ENCODE results near the gene PGPEP1.

Gene PGPEP1

GRCh38 chr19:18340190-18340989 lies at the start of gene PGPEP1:
Gene PGPEP1 (plus strand): TSS chr19:18340598. CDS start chr19:18340682, 84 bp downstream.
- peak; percentile 64 for DNase-seq

- no peak for DNase-seq
Measured at GRCh38 chr19:18291019-18291524, 49.3 kb upstream of the PGPEP1 start.

- DNase-seq: peak; percentile 86
Measured at GRCh38 chr19:18291590-18292461, 48.6 kb upstream of the PGPEP1 start.

- no peak for DNase-seq
Measured at GRCh38 chr19:18292462-18292809, 48.0 kb upstream of the PGPEP1 start.

- peak; percentile 65 for DNase-seq
Measured at GRCh38 chr19:18292810-18293641, 47.4 kb upstream of the PGPEP1 start.

- no peak for DNase-seq
Measured at GRCh38 chr19:18293642-18294466, 46.5 kb upstream of the PGPEP1 start.

GRCh38 chr19:18294467-18294864 lies 45.9 kb upstream of the PGPEP1 start:
- peak; percentile 95 for DNase-seq

GRCh38 chr19:18295034-18295451 lies 45.4 kb upstream of the PGPEP1 start:
- no peak for DNase-seq

- DNase-seq: no peak
Measured at GRCh38 chr19:18297308-18297707, 43.1 kb upstream of the PGPEP1 start.

GRCh38 chr19:18298601-18299000 lies 41.8 kb upstream of the PGPEP1 start:
- DNase-seq: no peak

GRCh38 chr19:18299654-18300053 lies 40.7 kb upstream of the PGPEP1 start:
- DNase-seq: no peak

- DNase-seq: no peak
Measured at GRCh38 chr19:18300930-18301717, 39.3 kb upstream of the PGPEP1 start.

GRCh38 chr19:18301718-18302111 lies 38.7 kb upstream of the PGPEP1 start:
- DNase-seq: no peak

- DNase-seq: no peak
Measured at GRCh38 chr19:18304208-18304457, 36.3 kb upstream of the PGPEP1 start.

GRCh38 chr19:18304458-18305310 lies 35.7 kb upstream of the PGPEP1 start:
- peak; percentile 86 for DNase-seq

- no peak for DNase-seq
Measured at GRCh38 chr19:18306209-18306887, 34.0 kb upstream of the PGPEP1 start.

- no peak for DNase-seq
Measured at GRCh38 chr19:18306888-18307260, 33.5 kb upstream of the PGPEP1 start.

GRCh38 chr19:18307271-18307681 lies 33.1 kb upstream of the PGPEP1 start:
- peak; percentile 63 for DNase-seq

- DNase-seq: no peak
Measured at GRCh38 chr19:18308051-18308947, 32.1 kb upstream of the PGPEP1 start.

Measured in CD4-positive, alpha-beta T cell treated with Interleukin-21 for 1 hour (primary cell).